ENCODE measurements around the gene CAPN13.

The CAPN13 gene

GRCh38 chr2:30826481-30826880 lies 19.2 kb upstream of the CAPN13 start:
- H3K4me3 ChIP-seq (ENCODE audit: low read depth, low read length) = no peak overlapping the region
- TF ChIP-seq CTCF (IDR thresholded peaks at IDR 0.05; ENCODE audit: low read depth, low read length) = no peak
- TF ChIP-seq POLR2A (IDR thresholded peaks at IDR 0.05; ENCODE audit: extremely low read depth, insufficient read length) = no peak
- TF ChIP-seq MAX (IDR thresholded peaks at IDR 0.05; ENCODE audit: low read depth, low read length) = no peak
- no peak for TF ChIP-seq MYC (IDR thresholded peaks at IDR 0.05; ENCODE audit: low read depth, low read length)
- no peak for DNase-seq (ENCODE audit: low read depth)

DNA sequence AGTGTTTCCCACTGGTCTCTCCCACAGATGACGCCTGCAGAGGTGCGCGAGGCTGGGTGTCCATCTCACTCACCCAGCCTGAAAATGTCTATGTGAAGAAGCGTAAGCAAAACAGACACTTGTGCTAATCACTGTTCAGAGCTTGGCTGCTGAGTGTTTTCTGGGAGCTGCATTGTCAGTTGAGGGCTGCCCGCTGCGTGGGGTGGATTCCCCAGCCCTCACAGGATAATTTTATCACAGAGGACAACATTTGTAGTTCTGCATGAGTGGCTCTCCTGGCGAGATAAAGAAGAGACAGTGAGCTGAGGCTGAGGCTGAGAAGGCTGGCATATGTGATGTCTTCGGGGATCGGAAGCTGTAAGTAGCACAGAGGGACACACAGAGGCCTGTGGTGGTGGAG lies 16.2 kb upstream of the CAPN13 start:
- no peak for DNase-seq (ENCODE audit: low read depth)
- TF ChIP-seq POLR2A (IDR thresholded peaks at IDR 0.05; ENCODE audit: extremely low read depth, insufficient read length) = no peak
- no peak for TF ChIP-seq MYC (IDR thresholded peaks at IDR 0.05; ENCODE audit: low read depth, low read length)
- no peak for TF ChIP-seq MAX (IDR thresholded peaks at IDR 0.05; ENCODE audit: low read depth, low read length)
- TF ChIP-seq CTCF (IDR thresholded peaks at IDR 0.05; ENCODE audit: low read depth, low read length) = no peak
- no peak overlapping the region for H3K4me3 ChIP-seq (ENCODE audit: low read depth, low read length)

DNA sequence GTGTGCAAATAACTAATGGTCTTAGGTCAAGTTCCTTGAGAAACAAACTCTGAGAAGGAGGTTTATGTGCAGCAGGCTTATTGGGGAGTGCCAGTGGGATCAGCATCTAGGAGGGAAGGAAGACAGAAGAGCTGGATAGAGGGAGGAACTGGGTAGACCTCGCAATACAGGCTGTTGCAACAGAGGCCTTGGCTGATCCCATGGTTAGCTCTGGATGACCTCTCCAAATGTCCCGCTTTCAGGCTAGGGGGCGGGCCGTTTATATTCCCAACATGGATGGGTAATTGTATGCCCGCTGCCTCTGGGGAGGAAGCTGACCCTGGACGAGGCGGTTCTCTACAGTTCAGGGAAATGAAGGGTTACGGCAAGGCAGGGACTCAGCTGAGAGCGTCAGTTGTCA lies 14.7 kb upstream of the CAPN13 start:
- no peak for TF ChIP-seq MAX (IDR thresholded peaks at IDR 0.05; ENCODE audit: low read depth, low read length)
- no peak for TF ChIP-seq CTCF (IDR thresholded peaks at IDR 0.05; ENCODE audit: low read depth, low read length)
- TF ChIP-seq MYC (IDR thresholded peaks at IDR 0.05; ENCODE audit: low read depth, low read length) = no peak
- no peak for TF ChIP-seq POLR2A (IDR thresholded peaks at IDR 0.05; ENCODE audit: extremely low read depth, insufficient read length)
- no peak overlapping the region for H3K4me3 ChIP-seq (ENCODE audit: low read depth, low read length)
- no peak for DNase-seq (ENCODE audit: low read depth)

GRCh38 chr2:30820381-30821055 lies 13.3 kb upstream of the CAPN13 start:
- no peak overlapping the region for H3K4me3 ChIP-seq (ENCODE audit: low read depth, low read length)
- no peak for TF ChIP-seq CTCF (IDR thresholded peaks at IDR 0.05; ENCODE audit: low read depth, low read length)
- no peak for TF ChIP-seq POLR2A (IDR thresholded peaks at IDR 0.05; ENCODE audit: extremely low read depth, insufficient read length)
- no peak for TF ChIP-seq MAX (IDR thresholded peaks at IDR 0.05; ENCODE audit: low read depth, low read length)
- TF ChIP-seq MYC (IDR thresholded peaks at IDR 0.05; ENCODE audit: low read depth, low read length) = no peak
- no peak for DNase-seq (ENCODE audit: low read depth)

- no peak for DNase-seq (ENCODE audit: low read depth)
- H3K4me3 ChIP-seq (ENCODE audit: low read depth, low read length) = no peak overlapping the region
- TF ChIP-seq POLR2A (IDR thresholded peaks at IDR 0.05; ENCODE audit: extremely low read depth, insufficient read length) (no peak), CTCF (IDR thresholded peaks at IDR 0.05; ENCODE audit: low read depth, low read length) (no peak), MAX (IDR thresholded peaks at IDR 0.05; ENCODE audit: low read depth, low read length) (no peak), MYC (IDR thresholded peaks at IDR 0.05; ENCODE audit: low read depth, low read length) (no peak)
Observed at GRCh38 chr2:30809938-30810337, 2.7 kb upstream of the CAPN13 start.
